ENCODE data around the gene CRYBG2. TPM values are rescaled to one million over a fixed set of nuclear protein-coding genes. Genes with fewer than 3 reads are reported as not detected.

CRYBG2 gene
- total RNA-seq, 3 donors from 2014 or later (not counting 1 experiment from before 2014, with no cell fraction given) = 2.5 to 5.8 (median 3.2) TPM

DNA sequence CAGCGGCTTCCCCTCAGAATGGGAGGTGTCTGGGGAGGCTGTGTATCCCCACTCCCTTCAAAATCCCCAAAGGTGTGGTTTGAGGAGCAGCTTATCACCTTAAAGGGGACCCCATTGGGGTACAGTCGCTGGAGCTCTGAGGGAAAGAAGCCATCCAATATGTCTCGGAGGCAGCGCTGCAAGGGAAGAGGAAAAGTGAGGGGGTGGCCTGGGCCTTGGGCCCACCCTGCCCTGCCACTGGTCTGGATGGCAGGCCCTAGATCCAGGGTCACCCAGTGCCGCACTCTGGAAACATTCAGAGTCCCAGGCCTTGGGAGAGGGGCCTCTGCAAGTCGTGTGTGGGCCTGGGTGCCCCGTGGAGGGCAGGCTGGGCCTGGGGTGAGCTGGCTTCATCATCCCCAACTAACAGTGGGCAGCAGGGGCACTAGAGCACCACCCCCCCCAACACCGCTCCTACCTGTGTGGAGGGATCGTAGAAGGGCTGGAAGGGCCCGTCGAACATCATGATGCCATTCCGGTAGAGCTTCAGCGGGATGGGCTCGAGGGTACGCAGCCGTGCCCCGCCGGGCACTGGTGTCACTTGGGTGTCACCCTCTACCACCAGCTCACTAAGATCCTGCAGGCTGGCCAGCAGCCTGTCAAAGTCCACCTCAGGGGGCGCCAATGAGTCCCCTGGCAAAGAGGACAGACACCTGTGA lies 68.4 kb downstream of the CRYBG2 start:
- Mint-ChIP-seq H3K4me3 (peak overlapping the region; percentile 81), H3K9me3 (no peaks in the 10 kb centered on the region), H3K27me3 (ENCODE audit: low read depth in 2 of 2) (no peaks in the 10 kb centered on the region), H3K27ac (peak overlapping the region; percentile 86 to 96), H3K4me1 (peaks cover 78 to 93% of the 10 kb centered on the region in 2 donors), H3K36me3 (no peaks in the 10 kb centered on the region)
- no peaks in the 10 kb centered on the region for H3K27me3 ChIP-seq (ENCODE audit: control insufficient read depth, insufficient read depth, low read length)
- H3K4me3 ChIP-seq (ENCODE audit: low read length) = no peak overlapping the region
- peak overlapping the region; percentile 92 for H3K27ac ChIP-seq (ENCODE audit: low read length)
- H3K9me3 ChIP-seq (ENCODE audit: control insufficient read depth, insufficient read depth, low read length) = no peaks in the 10 kb centered on the region
- 89% methylated on average over 19 of the region's 19 CpGs for WGBS (ENCODE audit: insufficient coverage)
- H3K4me1 ChIP-seq (ENCODE audit: control insufficient read depth, insufficient read depth, low read length) = peaks cover 100% of the 10 kb centered on the region
- TF ChIP-seq, protein P1, sequence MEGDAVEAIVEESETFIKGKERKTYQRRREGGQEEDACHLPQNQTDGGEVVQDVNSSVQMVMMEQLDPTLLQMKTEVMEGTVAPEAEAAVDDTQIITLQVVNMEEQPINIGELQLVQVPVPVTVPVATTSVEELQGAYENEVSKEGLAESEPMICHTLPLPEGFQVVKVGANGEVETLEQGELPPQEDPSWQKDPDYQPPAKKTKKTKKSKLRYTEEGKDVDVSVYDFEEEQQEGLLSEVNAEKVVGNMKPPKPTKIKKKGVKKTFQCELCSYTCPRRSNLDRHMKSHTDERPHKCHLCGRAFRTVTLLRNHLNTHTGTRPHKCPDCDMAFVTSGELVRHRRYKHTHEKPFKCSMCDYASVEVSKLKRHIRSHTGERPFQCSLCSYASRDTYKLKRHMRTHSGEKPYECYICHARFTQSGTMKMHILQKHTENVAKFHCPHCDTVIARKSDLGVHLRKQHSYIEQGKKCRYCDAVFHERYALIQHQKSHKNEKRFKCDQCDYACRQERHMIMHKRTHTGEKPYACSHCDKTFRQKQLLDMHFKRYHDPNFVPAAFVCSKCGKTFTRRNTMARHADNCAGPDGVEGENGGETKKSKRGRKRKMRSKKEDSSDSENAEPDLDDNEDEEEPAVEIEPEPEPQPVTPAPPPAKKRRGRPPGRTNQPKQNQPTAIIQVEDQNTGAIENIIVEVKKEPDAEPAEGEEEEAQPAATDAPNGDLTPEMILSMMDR (IDR thresholded peaks at IDR 0.05) = peak; percentile 12
- peak in 1 of 2 donors; percentile 63 for DNase-seq
- intact Hi-C loops (cut with micrococcal nuclease) = loop anchor here (2.0 kb wide), 2 partner anchors 35 to 105 kb away; no protein-coding TSS in a partner anchor
- H3K36me3 ChIP-seq (ENCODE audit: control insufficient read depth, insufficient read depth, low read length) = peaks cover 26% of the 10 kb centered on the region
- no peak for ATAC-seq

DNA sequence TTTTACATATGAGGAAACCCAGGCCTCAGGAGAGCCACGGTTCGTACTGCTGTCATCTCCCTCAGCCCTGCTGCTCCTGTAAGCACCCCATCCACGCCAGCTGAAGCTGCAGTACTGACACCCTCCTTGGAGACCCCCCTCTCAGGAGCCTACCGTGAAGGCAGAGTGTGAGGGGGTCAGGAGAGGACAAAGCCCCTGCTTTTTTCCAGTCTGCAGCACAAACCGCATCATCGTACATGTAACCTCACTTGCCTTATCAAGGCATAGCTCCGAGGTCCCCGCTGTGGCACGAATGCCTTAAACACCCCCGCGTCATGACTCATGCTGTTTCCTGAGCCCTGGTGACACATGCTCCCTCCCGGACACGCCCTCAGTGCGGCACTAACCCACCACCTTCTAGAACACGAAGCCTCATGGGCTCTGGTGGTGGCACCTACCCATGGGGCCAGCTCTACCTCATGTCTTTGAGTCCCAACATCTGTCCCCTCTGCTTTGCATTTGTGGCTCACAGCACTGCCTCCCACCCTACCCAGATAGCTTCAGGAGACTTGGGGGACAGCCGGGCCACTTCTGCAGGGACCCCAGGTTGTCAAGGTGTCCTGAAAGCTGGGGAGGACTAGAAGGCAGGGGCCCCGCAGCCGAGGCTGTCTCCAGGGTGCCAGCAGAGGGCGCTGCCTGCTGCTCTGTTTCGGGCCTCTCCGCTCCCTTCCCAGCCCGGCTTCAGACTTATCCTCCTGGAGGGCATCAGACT lies 69.2 kb downstream of the CRYBG2 start:
- no peaks in the 10 kb centered on the region for H3K9me3 ChIP-seq (ENCODE audit: control insufficient read depth, insufficient read depth, low read length)
- Mint-ChIP-seq H3K27me3 (ENCODE audit: low read depth in 2 of 2) (no peaks in the 10 kb centered on the region), H3K36me3 (no peaks in the 10 kb centered on the region), H3K27ac (peak overlapping the region; percentile 86 to 96), H3K9me3 (no peaks in the 10 kb centered on the region), H3K4me3 (peak overlapping the region; percentile 81), H3K4me1 (peaks cover 72 to 90% of the 10 kb centered on the region in 2 donors)
- TF ChIP-seq, protein P1 (IDR thresholded peaks at IDR 0.05) = peak; percentile 61
- WGBS (ENCODE audit: insufficient coverage) = 18% methylated on average over 22 of the region's 22 CpGs
- H3K27ac ChIP-seq (ENCODE audit: low read length) = peak overlapping the region; percentile 92
- no peaks in the 10 kb centered on the region for H3K27me3 ChIP-seq (ENCODE audit: control insufficient read depth, insufficient read depth, low read length)
- H3K4me3 ChIP-seq (ENCODE audit: low read length) = no peak overlapping the region
- ATAC-seq (peak; percentile 74 to 87 (median 79)), DNase-seq (peak; percentile 80 to 97)
- H3K36me3 ChIP-seq (ENCODE audit: control insufficient read depth, insufficient read depth, low read length) = peaks cover 26% of the 10 kb centered on the region
- H3K4me1 ChIP-seq (ENCODE audit: control insufficient read depth, insufficient read depth, low read length) = peaks cover 97% of the 10 kb centered on the region
- intact Hi-C loops (cut with micrococcal nuclease) = loop anchor here (2.0 kb wide), 2 partner anchors 36 to 106 kb away; no protein-coding TSS in a partner anchor

DNA sequence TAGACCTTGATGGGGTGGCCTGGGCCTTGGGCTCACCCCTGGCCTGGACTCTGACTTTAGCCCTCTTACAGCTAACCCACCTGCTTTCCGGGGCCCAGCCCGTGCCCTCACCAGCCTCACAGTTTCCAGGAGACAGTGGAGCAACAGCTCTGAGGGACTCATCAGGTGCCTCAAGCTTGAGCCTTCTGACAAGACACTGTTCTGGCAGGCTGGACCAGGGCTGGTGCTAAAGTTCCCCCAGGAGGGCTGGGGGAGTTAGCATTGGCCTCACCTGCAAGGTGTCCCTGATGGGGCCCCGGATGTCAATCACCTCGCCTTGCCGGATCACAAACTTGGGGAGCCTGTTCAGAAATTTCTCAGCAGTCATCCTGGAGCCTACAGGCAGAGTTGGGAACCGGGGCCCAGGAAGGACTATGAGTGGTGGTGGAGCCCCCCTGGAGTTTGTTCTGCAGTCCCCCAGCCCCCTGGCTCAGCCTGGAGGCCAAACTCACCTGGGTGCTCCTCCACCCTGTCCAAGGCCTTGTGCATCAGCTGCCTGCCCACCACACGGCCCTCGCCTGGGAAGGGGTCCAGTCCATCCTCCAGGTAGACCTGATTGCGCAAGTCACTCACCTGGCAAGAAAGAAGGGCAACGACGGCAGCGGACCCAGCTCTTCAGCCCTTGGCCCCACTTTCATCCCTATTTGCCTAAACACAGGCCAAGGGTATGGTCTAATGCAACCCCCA lies 69.9 kb downstream of the CRYBG2 start:
- intact Hi-C loops (cut with micrococcal nuclease) = loop anchor here (2.0 kb wide), 2 partner anchors 37 to 107 kb away; no protein-coding TSS in a partner anchor
- no peak for DNase-seq
- 80% methylated on average over 12 of the region's 12 CpGs for WGBS (ENCODE audit: insufficient coverage)

More for the DNA sequence above, 69.9 kb downstream of the CRYBG2 start:
- ATAC-seq = no peak
- TF ChIP-seq, protein P1 (IDR thresholded peaks at IDR 0.05) = no peak
- Mint-ChIP-seq H3K4me3 (peak overlapping the region; percentile 81), H3K4me1 (peaks cover 72 to 90% of the 10 kb centered on the region in 2 donors), H3K36me3 (no peaks in the 10 kb centered on the region), H3K27ac (peak overlapping the region; percentile 86 to 96), H3K9me3 (no peaks in the 10 kb centered on the region), H3K27me3 (ENCODE audit: low read depth in 2 of 2) (no peaks in the 10 kb centered on the region)
- H3K27me3 ChIP-seq (ENCODE audit: control insufficient read depth, insufficient read depth, low read length) = no peaks in the 10 kb centered on the region
- H3K27ac ChIP-seq (ENCODE audit: low read length) = peak overlapping the region; percentile 92
- peaks cover 26% of the 10 kb centered on the region for H3K36me3 ChIP-seq (ENCODE audit: control insufficient read depth, insufficient read depth, low read length)
- H3K4me1 ChIP-seq (ENCODE audit: control insufficient read depth, insufficient read depth, low read length) = peaks cover 97% of the 10 kb centered on the region
- H3K9me3 ChIP-seq (ENCODE audit: control insufficient read depth, insufficient read depth, low read length) = no peaks in the 10 kb centered on the region
- no peak overlapping the region for H3K4me3 ChIP-seq (ENCODE audit: low read length)

All from natural killer cell (primary cell).